GM10266 (cell line): ENCODE results near the gene DR1.

Experiments
- DNase-seq: peaks from one replicate; pipeline ENCODE4 v3.0.0; 2012; ENCODE audit errors: extremely low spot score
- TF ChIP-seq, protein P1 (sequence below): IDR thresholded peaks from 2 replicates; pipeline ENCODE4 v1.5.1; 2012; ENCODE audit warnings: mild to moderate bottlenecking, low read depth; ENCODE audit not compliant: control insufficient read depth, insufficient read depth; ENCODE audit errors: missing control alignments

Gene DR1

DNA sequence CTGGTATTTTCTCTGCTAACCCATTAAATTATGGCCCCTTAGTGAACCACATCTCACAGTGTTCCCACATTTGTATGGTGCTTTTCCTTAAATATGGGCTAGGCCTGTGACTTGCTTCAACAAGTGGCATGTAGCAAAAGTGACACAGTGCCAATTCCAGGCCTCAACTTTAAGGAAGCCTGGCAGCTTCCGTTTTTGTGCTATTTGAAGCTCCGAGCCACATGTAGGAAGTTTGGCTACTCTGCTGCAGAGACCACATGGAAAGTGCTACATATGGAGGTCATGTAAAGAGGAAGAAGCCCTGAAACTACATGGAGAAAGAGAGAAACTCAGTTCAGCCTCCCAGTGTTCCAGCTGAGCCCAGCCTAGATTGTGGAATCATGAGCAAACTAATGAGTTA is 28.5 kb upstream of the DR1 start:
- no peak for DNase-seq
- TF ChIP-seq, protein P1, sequence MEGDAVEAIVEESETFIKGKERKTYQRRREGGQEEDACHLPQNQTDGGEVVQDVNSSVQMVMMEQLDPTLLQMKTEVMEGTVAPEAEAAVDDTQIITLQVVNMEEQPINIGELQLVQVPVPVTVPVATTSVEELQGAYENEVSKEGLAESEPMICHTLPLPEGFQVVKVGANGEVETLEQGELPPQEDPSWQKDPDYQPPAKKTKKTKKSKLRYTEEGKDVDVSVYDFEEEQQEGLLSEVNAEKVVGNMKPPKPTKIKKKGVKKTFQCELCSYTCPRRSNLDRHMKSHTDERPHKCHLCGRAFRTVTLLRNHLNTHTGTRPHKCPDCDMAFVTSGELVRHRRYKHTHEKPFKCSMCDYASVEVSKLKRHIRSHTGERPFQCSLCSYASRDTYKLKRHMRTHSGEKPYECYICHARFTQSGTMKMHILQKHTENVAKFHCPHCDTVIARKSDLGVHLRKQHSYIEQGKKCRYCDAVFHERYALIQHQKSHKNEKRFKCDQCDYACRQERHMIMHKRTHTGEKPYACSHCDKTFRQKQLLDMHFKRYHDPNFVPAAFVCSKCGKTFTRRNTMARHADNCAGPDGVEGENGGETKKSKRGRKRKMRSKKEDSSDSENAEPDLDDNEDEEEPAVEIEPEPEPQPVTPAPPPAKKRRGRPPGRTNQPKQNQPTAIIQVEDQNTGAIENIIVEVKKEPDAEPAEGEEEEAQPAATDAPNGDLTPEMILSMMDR = no peak

DNA sequence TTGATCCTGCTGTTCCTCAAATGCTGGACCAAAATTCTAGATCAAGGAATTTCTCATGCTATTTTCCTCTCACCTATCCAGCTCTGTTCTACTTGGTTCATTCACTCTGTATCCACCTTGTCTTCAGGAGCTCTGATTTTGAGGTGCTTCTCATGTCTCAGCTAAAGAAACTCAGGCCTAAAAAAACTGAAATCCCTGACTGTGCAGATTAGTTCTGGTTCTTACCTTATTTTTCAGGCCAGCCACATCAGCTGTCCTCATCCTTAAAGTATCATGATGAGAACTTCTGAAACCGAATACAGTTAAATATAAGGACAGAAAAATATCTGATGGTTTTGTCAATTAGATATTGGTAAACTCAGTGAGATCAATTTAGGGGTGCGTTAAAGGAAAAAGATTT is 27.8 kb upstream of the DR1 start:
- TF ChIP-seq, protein P1 = no peak
- DNase-seq = no peak

DNA sequence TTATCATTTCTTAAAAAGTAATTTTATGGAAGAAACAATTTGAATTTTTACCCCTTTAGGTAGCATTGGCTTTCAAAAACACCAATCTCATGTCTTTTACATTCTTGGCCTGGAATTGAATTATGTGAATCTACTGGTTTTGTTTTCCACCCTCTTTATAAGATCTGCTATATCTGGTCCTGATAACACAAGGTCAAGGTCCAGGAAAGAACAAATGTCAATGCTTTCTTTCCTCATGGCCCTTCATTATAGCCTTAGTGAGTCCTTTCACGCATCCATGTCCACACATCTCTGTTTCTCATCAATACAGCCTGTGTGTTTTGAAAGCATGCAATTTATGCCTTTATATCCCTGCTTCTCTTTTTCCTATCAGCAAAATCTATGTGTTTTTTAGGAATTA is 24.0 kb upstream of the DR1 start:
- TF ChIP-seq, protein P1 = no peak
- DNase-seq = no peak

DNA sequence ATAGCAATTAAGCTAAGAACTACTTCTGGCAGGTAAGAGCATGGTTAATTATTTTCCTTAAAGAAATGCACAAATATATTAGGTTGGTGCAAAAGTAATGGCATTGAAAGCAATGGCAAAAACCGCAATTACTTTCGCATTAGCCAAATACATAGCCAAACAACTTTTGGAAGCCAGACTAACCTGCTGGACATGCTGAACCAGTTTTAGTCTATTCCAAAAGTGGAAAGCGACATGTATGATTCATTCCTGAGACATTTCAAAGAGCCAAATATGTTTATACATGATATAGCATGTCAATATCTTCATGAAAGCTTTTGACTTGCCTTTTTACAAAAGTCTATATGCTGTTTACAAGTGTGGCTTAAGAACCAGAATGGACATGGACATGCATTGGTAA is 23.4 kb upstream of the DR1 start:
- DNase-seq = no peak
- TF ChIP-seq, protein P1 = no peak

DNA sequence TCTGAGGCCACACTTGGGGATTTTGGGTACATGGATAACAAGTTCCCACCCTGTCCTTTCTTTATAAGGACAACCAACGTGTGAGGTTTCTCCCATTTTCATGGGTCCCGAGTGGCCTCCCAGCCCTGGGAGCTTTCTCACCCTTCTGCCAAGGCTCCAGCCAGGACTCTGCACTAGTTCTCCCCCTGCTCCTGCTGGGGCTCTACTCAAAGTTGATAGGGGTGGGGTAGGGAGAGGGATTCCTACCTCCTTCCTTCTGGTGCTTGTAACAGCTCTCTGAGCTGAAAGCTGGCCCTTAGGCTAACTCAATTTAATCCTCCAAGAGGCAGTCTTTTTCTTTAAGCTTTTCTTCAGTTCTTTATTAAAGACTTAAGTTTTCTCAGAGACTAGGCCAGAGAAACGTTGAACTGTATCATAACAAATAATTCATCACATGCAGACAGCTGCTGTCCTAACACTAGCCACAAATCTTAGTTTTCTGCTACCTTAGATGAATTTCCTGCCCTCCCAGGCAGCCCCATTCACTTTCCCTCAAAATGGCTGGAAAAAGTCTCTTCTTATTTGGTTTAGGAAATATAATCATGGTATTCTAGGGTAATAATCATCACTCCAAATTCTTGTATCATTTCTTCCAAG is 22.4 kb upstream of the DR1 start:
- TF ChIP-seq, protein P1 = no peak
- no peak for DNase-seq

DNA sequence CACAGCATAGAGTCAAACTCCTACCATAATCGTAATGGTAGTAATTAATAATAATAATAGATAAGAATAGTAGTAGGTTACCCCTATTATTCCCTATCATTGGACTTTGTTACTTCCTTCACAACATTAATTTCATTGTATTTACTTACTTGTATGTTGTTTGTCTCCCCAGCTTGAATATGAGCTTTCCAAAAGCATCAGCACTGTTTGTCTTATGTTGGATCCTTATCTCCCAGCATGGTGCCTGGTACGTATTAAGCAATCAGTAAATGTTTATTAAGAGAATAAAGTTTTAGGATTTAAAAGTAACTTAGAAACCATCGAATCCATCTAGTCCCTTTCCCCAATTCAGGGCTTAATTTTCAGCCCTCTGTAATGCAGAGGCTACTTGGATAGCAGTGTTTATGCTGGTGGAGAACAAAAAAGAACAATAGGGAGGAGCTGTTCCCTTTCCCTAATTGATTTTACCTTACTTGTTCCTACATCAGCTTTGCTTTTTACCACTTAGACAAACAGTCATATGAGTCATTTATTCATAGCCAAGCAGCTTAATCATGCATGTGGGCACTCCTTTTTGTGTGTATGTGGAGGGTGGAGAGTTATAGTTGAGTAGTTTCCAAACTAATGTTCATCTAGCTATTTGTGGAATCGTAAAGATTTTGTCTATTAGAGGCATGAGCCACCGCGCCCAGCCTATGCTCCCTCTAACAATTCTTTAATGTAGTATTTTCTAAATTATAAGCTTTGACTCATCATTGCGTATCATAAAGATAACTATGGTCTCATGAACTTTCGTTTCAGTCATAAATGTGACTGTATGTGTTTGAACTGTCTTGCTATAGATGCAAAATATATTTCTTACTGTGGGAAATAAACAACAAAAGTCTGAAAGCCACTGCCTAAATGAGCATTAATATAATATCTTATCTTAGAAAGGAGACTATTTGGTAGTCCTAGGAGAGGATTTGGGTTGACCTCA is 20.9 kb upstream of the DR1 start:
- TF ChIP-seq, protein P1 = no peak
- DNase-seq = no peak
